Gastroesophageal sphincter (tissue), 3 donors: ENCODE results near the gene HLA-DMB.

ENCODE experiments used
- CTCF ChIP-seq, 4 experiments: fragments of 200-600 bp in 2 of 4; fragments of 450-650 bp in 2 of 4; sonication (generic) in 1 of 4; IDR thresholded peaks; one replicate each; pipeline ENCODE4 v1.5.1; 2017 to 2019; ENCODE audit warnings: antibody characterized with exemption in 4 of 4, mild to moderate bottlenecking in 2 of 4, moderate library complexity in 2 of 4
- POLR2A ChIP-seq, 2 donors: fragments of 450-650 bp; IDR thresholded peaks; one replicate each; pipeline ENCODE4 v1.6.1; 2017; ENCODE audit warnings: antibody characterized with exemption in 2 of 2, mild to moderate bottlenecking in 2 of 2, moderate library complexity in 1 of 2
- POLR2AphosphoS5 ChIP-seq: sonication (generic); formaldehyde crosslinking; IDR thresholded peaks from one replicate; pipeline ENCODE4 v1.6.1; 2017; ENCODE audit warnings: antibody characterized with exemption

GRCh38 chr6:32888576-32888975 lies 52.3 kb downstream of the HLA-DMB start:
- TF ChIP-seq CTCF (IDR thresholded peaks at IDR 0.05) (no peak), POLR2A (IDR thresholded peaks at IDR 0.05) (no peak), POLR2AphosphoS5 (no peak)
